GM03348 (cell line): ENCODE data around the gene HNRNPUL2.

Source experiments
- DNase-seq: peaks from one replicate; pipeline ENCODE4 v3.0.0; 2012; ENCODE audit warnings: low spot score

The HNRNPUL2 gene

GRCh38 chr11:62666259-62666926, 60.9 kb downstream of the HNRNPUL2 start:
- no peak for DNase-seq

- peak; percentile 63 for DNase-seq
These were observed 61.5 kb downstream of the HNRNPUL2 start for GRCh38 chr11:62665599-62666258.

- DNase-seq, result peak; percentile 97
These were observed 62.1 kb downstream of the HNRNPUL2 start, which contains the start of the genes C11orf98 and CSKMT for GRCh38 chr11:62665075-62665598. C11orf98 (minus strand) TSS chr11:62665210; CDS start chr11:62665169, 41 bp downstream. CSKMT (plus strand) TSS chr11:62665312; CDS start chr11:62665880, 568 bp downstream.

GRCh38 chr11:62664405-62665074, 62.7 kb downstream of the HNRNPUL2 start:
- peak; percentile 51 for DNase-seq
